GM21390 (cell line): ENCODE measurements around the gene CFDP1.
"Not testable (repeated sequence)": the region's sequence is repeated elsewhere in the genome, so short reads cannot be mapped to it uniquely, and the experiment has no call there.

Source experiments
- ATAC-seq: cut with Tn5 transposase; IDR thresholded peaks from one replicate; pipeline ENCODE4 v1.9.1; 2021; ENCODE audit not compliant: unreplicated experiment

CFDP1 gene

DNA sequence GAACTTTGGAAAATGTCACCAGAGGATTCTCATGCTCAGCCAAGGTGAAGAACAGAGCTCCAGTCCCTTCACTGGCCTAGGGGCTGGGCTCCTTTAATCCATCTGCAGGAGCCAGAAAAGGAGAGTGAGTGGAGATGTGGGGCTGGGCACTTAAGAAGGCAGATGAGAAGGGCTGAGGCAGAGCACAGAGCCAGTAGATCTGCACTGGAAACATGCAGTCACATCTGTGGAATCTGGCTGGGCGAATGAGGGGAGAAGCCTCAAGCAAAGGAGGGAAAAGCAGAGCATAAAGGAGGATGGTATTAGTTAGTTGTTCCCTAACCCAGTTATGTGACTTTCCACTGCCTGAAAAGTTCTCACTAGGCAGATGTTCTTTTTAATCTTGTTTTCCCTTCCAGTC lies 131.5 kb downstream of the CFDP1 start:
- no peak for ATAC-seq

DNA sequence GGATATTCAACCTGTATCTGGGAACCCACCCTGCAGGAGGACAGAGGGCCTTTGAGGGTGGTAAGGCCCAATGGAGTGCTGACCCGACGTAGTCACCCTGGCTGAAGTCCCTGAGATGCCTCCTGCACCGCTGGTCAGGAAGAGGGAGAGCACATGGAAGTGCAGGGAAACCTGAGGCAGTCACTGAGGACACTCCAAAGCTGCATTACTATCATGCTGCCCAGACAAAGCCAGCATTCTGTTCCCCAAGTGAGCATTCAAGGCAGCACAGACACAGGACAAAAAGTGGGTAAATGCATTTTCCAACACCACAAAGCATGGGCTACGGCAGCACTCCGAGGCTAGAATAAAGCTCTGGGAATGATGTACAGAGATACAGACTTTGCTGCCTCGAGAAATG lies 135.0 kb downstream of the CFDP1 start:
- no peak for ATAC-seq

DNA sequence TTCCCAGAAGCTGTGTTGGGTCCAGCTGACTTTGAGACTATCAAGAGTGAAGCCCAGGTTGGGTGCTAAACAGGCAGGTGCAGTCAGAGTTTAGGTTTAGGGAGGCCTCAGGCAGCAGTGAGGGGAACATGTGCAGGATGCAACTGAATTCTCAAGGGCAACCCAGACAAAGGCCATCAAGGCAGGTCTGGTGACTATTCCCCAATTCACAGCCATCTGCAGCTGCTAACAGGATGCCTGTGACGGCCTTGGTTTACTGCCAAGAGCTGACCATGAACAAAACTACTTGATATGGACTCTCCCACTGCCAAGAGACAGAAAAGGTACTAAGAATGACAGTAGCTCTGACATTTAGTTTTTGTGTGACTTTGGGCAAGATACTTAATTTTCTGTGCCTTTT lies 136.7 kb downstream of the CFDP1 start:
- no peak for ATAC-seq

DNA sequence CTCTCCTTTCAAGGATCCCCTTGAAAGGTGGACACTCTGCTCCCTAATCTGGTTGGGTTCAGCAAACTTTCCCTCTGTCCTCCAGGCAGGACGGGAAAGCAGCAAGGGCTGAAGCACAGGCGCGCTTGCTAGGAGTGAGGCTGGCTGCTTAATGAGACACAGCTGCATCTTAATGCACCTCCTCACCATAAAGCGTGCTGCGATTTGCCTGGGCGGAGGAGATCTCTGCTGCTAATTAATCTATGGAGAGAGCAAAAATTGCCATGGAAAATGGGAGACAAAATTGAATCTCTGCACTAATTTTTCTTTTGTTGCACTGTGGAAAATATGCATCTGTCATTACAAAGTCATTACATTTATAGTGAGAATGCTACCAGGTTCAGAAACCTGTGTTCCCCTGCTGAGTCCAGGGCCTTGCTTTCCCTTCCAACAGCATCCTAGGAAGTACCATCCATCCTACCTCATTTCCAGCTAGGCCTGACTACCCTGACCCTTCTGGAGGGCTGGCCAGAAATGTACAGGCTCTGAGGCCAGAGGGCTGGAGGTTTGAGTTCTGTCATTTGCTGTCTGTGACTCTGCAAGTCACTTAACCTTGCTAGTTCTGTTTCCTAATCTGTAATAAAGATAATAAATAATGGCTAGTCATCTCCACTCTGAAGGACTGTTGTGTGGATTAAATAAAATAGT lies 138.4 kb downstream of the CFDP1 start:
- no peak for ATAC-seq

DNA sequence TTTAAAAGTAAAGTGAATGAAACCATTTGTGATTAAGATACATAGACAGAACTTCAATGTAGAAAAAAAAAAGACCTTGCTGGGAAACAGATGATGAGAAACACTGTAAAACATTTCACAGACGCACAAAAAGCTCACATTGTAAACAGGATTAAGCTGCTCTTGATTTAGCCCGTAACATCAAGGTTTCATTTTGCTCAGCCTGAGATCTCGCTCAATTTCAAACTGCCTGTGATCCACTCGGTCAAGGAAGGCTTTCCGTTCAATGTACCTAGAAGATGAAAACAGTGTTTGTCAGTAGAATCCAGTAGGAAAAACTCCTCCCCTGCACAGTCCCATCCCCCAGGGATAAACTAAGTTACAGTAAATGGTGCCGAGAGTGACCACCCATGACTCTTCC lies 139.5 kb downstream of the CFDP1 start:
- no peak for ATAC-seq

DNA sequence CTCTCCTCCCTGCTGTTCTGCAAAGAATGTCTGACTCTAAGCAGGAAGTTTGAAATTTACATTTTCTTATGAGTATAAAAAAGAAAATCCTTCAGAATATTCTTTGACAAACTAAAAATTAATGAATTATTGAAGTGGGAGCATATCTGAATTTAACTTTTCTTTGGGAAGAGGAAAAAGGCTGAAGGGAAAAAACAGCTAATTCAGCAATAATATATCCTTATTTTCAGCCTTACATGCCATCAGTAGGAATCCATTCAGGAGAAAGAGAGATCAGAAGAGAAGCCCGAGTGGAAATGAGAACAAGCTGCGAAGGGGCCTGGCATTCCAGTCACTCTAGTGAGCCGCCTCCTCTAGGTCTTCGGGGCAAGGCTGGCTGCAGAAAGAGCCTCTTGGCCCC lies 140.1 kb downstream of the CFDP1 start:
- ATAC-seq: no peak

DNA sequence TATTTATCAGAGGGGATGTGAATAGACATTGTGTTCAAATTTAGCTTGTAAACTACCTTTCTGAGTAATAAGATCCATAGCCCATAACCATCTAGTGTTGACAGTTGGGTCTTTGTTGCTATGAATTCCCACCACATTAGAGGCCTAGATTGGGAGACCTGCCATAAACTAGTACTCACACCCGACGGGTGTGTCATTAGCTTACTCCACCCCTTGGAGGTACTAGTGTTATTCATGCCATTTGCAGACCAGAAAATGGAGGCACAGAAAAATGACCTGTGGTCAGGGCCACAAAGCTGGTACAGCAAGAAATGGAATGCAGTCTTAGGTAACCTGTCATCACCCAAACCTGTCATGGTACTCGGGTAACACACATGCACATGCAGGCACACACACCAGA lies 140.6 kb downstream of the CFDP1 start:
- no peak for ATAC-seq

DNA sequence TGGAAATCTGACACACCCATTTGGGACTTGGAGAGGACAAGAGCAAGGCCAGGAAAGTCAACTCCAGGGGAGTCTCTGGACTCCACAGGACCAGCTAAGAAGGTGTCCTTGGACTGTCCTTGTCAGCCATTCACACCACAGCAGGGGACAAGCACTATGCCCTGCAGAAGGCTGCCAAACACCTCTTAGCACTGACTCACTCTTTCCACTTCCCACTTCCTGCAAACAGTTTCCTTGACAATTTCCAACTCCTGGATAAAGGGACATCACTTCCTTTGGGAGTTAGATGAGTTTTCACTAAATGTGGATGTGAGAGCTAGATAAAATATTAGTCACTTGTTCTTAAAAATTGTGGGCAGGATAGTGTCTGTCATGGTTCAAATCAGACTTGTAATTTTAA lies 144.1 kb downstream of the CFDP1 start:
- no peak for ATAC-seq

DNA sequence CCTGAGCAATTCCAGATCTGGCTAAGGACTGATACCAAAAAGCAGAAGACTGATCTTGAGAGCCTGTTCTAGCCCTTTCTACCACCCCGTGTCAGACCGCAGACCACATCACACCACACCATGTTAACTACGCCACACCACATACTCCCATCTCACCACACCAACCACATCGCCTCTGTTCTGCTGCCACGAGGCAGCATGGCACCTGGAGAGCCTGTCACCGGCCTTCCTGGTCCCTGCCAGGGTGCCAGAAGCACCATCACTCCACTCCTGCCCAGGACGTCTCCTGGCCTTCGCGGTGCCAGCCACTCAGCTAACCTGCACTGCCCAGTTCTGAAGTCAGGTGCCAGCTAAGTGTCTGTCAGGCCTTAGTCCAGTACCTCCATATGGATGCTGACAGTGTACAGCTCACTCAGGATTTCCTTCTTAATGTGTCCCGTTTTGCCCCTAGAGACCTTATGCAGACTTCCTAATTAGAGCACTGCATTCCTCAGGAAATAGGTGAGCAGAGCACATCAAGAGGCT lies 144.6 kb downstream of the CFDP1 start:
- no peak for ATAC-seq

DNA sequence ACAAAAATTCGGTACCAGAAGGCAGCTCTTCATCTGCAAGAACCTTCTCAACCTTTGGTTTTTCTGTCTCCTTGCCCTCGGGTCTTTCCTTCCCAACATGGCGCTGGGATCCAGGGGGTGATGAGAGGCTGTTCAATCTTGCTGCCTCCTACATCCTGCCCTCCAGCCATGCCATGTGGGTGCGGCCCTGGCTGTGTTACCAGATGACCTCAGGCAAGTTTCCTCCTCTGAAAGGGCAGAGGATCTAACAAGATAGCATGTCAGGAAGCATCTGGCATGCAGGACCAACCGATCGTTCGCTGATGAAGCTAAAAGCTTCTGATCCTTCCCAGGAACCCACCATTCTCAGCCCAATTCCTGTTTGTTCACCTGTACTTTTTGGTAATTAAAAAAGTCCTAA lies 145.1 kb downstream of the CFDP1 start:
- no peak for ATAC-seq

DNA sequence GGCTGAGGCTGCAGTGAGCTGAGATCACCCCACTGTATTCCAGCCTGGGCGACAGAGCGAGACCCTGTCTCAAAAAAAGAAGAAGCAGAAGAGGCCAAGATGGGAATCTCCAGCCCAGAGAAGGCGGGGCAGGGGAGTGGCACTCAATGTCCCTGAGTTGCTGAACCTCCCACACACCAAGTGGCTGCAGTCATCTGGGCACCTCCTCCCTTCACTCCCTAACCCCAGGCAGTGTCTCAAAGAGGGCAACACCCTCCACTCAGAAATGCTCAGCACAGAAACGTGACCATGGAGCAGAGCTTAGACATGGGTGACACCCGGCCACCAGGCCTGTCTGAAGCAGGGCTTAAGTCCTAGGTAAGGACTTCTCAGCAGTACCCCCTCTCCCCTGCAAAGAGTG lies 145.6 kb downstream of the CFDP1 start:
- no peak for ATAC-seq

DNA sequence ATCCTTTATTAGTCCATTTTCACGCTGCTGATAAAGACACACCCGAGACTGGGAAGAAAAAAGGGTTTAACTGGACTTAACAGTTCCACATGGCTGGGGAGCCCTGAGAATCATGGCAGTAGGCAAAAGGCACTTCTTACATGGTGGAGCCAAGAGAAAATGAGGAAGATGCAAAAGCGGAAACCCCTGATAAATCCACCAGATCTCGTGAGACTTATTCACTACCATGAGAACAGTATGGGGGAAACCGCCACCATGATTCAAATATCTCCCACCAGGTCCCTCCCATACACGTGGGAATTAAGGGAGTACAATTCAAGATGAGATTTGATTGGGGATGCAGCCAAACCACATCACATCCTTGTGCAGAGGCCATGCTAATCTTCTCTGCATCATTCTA lies 146.9 kb downstream of the CFDP1 start:
- no peak for ATAC-seq

DNA sequence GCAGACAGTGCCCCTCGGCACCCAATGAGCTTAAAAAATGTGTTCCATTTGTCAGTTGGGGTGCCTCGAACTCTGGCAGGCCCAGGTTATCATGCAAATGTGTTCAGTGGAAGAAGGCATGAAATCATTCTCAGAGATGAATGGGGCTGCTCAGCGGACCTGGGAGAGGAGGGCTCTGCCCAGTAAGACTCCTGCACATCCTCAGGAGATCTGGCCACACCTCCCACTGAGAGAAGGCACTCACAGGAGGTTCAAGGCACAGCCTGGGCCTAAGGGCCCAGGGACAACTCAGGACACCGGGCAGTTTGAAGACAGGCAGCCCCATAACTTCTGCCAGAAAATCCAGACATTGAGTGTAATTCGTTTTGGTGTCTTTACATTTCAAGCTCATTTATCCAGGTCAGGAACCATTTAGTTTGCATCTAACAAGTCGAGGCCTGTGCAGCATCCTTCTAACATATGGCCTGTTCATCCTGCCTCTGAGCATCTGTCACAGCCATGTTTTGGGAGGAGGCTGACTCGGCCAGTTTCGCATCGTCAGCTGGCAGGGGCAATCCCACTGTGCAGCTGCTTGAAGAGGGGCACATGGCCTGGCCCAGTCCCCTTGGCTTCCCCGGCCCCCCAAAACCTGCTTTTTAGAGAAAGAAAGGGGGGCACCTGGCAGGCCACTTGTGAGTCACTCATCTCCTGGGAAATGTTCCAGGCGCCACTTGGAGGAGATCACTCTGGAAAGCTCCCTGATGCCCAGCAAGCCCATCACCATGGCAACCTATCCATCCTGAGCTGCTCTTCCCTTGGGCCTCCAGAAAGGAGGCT lies 150.6 kb downstream of the CFDP1 start:
- no peak for ATAC-seq

DNA sequence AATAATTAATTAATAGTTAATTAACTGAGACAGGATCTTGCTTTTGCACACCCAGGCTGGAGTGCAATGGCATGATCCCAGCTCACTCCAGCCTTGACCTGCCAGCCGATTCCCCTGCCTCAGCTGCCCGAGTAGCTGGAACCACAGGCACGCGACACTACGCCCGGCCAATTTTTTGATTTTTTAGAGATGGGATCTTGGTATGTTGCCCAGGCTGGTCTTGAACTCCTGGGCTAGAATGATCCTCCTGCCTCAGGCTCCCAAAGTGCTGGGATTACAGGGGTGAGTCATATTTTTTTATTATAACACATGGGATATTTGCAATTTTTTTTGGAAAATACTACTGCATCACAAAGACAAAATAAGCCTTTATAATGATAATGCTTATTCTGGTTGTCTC lies 151.5 kb downstream of the CFDP1 start:
- ATAC-seq: no peak

DNA sequence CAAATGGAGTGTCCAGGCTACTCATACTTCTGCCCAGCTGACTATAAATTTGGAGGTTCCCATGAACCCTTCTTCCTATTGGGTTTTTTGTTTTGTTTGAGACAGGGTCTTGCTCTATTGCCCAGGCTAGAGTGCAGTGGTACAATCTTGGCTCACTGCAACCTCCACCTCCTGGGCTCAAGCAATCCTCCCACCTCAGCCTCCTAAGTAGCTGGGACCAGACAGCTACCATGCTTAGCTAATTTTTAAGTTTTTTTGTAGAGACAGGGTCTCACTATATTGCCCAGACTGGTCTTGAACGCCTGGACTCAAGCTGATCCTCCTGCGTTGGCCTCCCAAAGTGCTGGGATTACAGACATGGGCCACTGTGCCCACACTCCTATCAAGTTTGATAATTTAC lies 152.3 kb downstream of the CFDP1 start:
- not testable (repeated sequence) for ATAC-seq

DNA sequence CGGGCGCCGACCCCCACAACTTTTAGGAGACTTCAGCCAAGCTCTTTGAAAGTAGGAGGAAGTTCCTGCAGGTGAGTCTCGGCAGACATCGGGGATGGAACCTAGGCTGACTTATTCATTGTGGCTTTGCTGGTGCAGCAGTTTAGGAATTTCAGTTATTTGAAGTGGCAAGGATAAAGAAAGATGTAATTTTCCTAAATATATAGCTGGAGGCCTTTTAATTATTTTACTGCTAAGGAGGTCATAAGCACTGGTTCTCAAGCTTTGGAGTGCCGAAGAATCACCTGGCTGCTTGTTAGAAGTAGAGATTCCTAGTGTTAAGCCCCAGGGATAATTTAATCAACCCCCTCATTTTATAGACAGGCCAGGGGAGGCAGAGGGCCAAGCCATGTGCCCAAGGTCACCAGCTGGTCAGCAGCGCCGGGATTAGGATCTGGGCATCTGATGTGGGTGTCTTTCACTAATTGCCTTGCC lies 152.9 kb downstream of the CFDP1 start:
- no peak for ATAC-seq

DNA sequence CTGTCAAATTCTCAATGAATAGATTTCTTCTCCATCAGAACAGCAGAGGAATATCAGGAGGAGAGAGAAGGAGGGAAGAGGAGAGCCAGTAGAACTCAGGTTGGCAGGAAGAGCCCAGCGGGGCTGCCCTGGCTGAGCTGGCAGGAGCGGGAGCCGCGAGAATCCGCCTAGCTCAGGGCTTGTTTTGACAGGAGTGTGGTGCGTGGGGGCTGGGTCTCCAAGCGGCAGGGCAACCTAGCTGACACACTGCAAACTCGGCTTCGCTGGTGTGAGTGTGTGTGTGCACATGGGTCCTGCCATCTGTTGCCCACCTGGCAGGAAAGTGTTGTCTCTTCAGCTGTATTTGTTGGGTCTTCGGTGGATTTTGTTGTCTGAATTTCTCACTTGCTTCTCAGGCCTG lies 154.0 kb downstream of the CFDP1 start:
- ATAC-seq: no peak

DNA sequence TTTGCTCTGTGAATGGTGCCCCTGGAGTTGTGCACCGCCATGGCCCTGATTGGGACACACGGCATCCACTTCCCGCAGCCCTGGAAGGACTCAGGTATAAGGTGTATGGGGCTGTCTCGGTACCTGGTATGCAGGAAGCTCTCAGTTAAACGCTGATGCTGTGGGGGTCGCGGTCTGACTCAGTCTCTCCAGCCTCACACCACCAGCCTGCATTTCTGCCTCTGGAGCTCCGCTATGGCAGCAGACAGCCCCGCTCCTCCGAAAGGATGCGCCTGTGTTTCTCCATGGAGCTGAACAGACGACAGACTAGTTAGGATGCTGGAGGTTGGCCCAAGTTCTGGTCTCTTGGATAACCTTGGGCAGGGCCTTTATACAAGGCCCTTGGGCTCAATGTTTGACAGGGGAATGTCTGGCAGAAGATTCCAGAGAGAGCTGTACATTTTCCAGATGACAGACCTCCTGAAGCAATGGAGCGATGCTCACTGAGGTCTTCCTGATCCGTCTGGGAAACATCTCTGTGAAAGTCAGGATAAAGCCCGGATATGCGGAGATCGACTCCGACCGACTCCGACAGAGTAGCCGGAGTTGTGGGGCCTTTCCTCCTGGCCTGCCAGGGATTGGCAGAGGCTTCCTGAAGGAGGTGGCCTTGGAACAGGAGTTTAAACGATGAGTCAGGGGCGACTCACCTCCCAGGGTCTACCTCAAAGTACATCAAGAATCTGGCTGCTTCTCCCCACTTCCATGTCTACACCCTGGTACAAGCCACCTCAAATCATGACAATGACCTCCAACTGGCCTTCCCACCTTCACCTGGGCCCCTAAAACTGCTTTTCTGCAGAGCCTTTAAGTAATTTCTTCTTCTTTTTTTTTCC lies 160.0 kb downstream of the CFDP1 start:
- ATAC-seq: no peak

DNA sequence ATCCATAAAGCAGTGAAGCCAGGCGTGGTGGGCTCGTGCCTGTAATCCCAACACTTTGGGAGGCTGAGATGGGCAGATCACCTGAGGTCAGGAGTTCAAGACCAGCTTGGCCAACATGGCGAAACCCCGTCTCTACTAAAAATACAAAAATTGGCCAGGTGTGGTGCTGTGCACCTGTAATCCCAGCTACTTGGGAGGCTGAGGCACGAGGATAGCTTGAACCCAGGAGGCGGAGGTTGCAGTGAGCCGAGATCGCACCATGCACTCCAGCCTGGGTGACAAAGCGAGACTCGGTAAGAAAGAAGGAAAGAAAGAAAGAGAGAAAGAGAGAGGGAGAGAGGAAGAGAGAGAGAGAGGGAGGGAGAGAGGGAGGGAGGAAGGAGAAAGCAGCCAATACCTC lies 160.7 kb downstream of the CFDP1 start:
- ATAC-seq: not testable (repeated sequence)

DNA sequence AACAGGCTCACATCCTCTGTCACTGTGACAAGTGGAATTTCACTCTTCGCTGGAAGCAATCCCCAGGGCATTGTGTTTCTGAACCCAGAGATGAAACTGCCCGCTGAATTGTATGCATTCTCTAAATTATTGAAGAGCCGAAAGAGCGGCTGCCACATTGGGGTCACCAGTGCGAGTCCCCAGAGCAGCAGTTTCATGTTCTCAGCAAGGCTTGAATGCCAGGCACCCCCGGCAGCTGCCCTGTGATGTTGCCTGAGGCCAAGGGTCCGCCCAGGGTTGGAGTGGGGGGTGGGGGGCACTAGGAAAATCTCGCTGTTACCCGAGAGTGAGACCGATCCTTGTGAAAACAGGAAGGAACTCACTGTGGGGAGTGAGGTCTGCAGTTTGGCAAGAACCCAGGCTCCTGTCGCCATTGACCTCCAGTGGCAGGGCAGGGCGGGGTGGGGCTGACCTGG lies 161.2 kb downstream of the CFDP1 start:
- peak; percentile 45 for ATAC-seq

DNA sequence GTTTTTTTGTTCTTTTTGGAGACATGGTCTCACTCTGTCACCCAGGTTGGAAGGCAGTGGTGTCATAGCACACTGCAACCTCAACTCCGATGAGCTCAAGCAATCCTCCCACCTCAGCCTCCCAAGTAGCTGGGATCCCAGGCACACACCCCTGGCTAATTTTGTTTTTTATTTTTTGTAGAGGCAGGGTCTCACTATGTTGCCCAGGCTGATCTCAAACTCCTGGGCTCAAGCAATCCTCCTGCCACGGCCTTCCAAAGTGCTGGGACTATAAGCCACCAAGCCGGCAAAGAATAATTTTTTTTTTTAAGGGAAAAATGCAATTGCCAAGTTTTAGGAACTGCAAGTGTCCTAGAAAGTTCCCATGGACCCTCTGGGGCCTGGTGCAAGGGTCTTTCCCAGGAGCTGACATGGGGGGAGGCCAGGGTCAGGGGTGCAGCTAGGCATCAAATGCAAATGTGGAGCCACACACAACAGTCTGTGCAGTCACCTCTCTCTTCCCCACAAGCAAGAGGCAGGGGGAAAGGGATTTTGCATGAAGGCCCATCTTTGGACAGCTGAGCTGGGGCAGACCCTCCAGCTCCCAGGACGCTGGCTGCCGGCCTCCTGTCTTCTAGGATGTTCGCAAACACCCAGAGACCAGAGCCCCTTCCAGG lies 161.7 kb downstream of the CFDP1 start:
- ATAC-seq: no peak
